Heart right ventricle (tissue), 16 donors: ENCODE results near the gene CYSTM1. TPM values are rescaled to one million over a fixed set of nuclear protein-coding genes. Genes with fewer than 3 reads are reported as not detected.

Experiments used
- ATAC-seq, 8 donors: fragments of 200-7000 bp; cut with Tn5 transposase; one replicate each; pipeline ENCODE4 v1.9.1; 2020; ENCODE audit warnings: mild to moderate bottlenecking in 8 of 8, moderate library complexity in 8 of 8, moderate number of reproducible peaks in 1 of 8
- DNase-seq, 2 donors: peaks; one replicate each; pipeline ENCODE4 v3.0.0-alpha.2; 2020
- H3K27ac ChIP-seq, 10 donors: fragments of 200-600 bp; sonication (generic) in 2 of 10; one replicate each; pipeline versions ENCODE4 v1.5.0 to v1.8.0; 2020 to 2022; ENCODE audit warnings: mild to moderate bottlenecking in 3 of 10
- H3K27me3 ChIP-seq, 7 donors: fragments of 200-600 bp; one replicate each; pipeline ENCODE4 v1.8.0; 2021 to 2022; ENCODE audit warnings: mild to moderate bottlenecking in 2 of 7
- H3K36me3 ChIP-seq, 9 donors: fragments of 200-600 bp; sonication (generic) in 1 of 9; one replicate each; pipeline versions ENCODE4 v1.5.0 to v1.8.0; 2020 to 2022; ENCODE audit warnings: mild to moderate bottlenecking in 2 of 9
- H3K4me1 ChIP-seq, 9 donors: fragments of 200-600 bp; sonication (generic) in 1 of 9; one replicate each; pipeline versions ENCODE4 v1.5.0 to v1.8.0; 2020 to 2022; ENCODE audit warnings: mild to moderate bottlenecking in 4 of 9
- H3K4me3 ChIP-seq, 10 donors: fragments of 200-600 bp; sonication (generic) in 2 of 10; one replicate each; pipeline versions ENCODE4 v1.5.0 to v1.8.0; 2020 to 2022; ENCODE audit warnings: mild to moderate bottlenecking in 7 of 10, moderate library complexity in 2 of 10
- H3K9me3 ChIP-seq, 11 donors: fragments of 200-600 bp in 10 of 11; sonication (generic) in 2 of 11; one replicate each; pipeline versions ENCODE4 v1.5.0 to v1.8.0; 2013 to 2022; ENCODE audit warnings: mild to moderate bottlenecking in 2 of 11, control low read depth in 1 of 11, moderate library complexity in 1 of 11
- CTCF ChIP-seq, 9 donors: fragments of 200-600 bp; sonication (generic) in 2 of 9; IDR thresholded peaks; one replicate each; pipeline versions ENCODE4 v1.5.0 to v1.8.0; 2021 to 2022; ENCODE audit warnings: antibody characterized with exemption in 9 of 9, mild to moderate bottlenecking in 5 of 9, moderate library complexity in 1 of 9
- WGBS, 2 donors: extraction: QIAGEN DNeasy Blood & Tissue Kit; methylation state at CpG; one replicate each; pipeline ENCODE4 v1.1.7; 2013; ENCODE audit warnings: inconsistent platforms in 1 of 2; 5-methylcytosine and 5-hydroxymethylcytosine counted together
- intact Hi-C, 10 donors: fragments of 100-400 bp; cut with DNase I; formaldehyde crosslinking; loops; one replicate each; pipeline versions ENCODE4 v1.11.1 to v1.14.2; 2022
- long read RNA-seq, 3 donors: library from polyadenylated mRNA; unstranded; transcript quantifications; one replicate each; pipeline ENCODE4 v2.0.0, GENCODE V29; 2020 to 2021
- polyA plus RNA-seq, 2 donors: library from polyadenylated mRNA; stranded (reverse); fragments of 200-250 nt; gene quantifications; one replicate each; pipeline ENCODE4 v1.2.3, GENCODE V29; 2013
- total RNA-seq, 10 donors: library from RNA; stranded (reverse); fragmentation: NEBNext Ultra II Directional in 3 of 10; extraction: Animal tissue kit (Norgen Biotek cat#: 25700) in 3 of 10; gene quantifications; one replicate each; pipeline versions ENCODE4 v1.2.1 to v1.2.4, GENCODE V29; 2021 to 2023
- donor health status: Arrhythmogenic right ventricular cardiomyopathy.
- donor health status: ischemic (EF 13 %, LVEDD 7.1; RV severe dilation, severe dysfunction).
- donor health status: healthy with polysubstance abuse.
- donor health status: DM: no; HTN: yes; CAD: no.
- donor health status: DM: no; HTN: no; CAD: no.
- donor health status: ischemic (EF 25% LVEDD 6.9; RV normal size, moderate dysfunction).
- donor health status: ischemic (EF 25% LVEDD 5.7; RV mildly dilated, moderate dysfunction).
- donor health status: healthy.
- donor health status: DM: yes; HTN: yes; CAD: no.
- donor health status: Ischemic cardiomyopathy.
- donor health status: ischemic (EF 35%, LVEDD 5.7; RV mildly dilated, moderate dysfunction).
- donor health status: nonischemic (EF 11% LVEDD 7.7; RV severe dilation, severe dysfunction).
- donor health status: DM: yes; HTN: yes; CAD: no.
- donor health status: PGD.
- donor health status: ischemic (EF 29% LVEDD 5.4; RV normal size, mild dysfunction).
- donor health status: nonischemic (EF 23%, LVEDD 6.1; RV moderate dilation, normal function).

The CYSTM1 gene
- total RNA-seq (100 to 1,000 TPM in 3 of 10 donors, 10 to 100 TPM in 7; 55.2 to 114 (median 95.3) TPM), polyA plus RNA-seq (100 to 1,000 TPM in 1 of 2 donors, 10 to 100 TPM in 1; 45.0 to 217 TPM)
- long read RNA-seq, donor 1, transcript CYSTM1-201 (3 exons, 1,336 nt) = major isoform, 52 of 63 reads
- long read RNA-seq, donor 1, partial matches to known transcripts = 5 of 63 reads
- long read RNA-seq, donor 1, other reads (novel, unspliced or antisense) = 5 of 63 reads
- long read RNA-seq, donor 2, transcript CYSTM1-201 (3 exons, 1,336 nt) = major isoform, 89 of 111 reads
- long read RNA-seq, donor 2, partial matches to known transcripts = 11 of 111 reads
- long read RNA-seq, donor 2, other reads (novel, unspliced or antisense) = 10 of 111 reads
- long read RNA-seq, donor 3, transcript CYSTM1-201 (3 exons, 1,336 nt) = major isoform, 32 of 39 reads
- long read RNA-seq, donor 3, partial matches to known transcripts = 1 of 39 reads
- long read RNA-seq, donor 3, other reads (novel, unspliced or antisense) = 6 of 39 reads

DNA sequence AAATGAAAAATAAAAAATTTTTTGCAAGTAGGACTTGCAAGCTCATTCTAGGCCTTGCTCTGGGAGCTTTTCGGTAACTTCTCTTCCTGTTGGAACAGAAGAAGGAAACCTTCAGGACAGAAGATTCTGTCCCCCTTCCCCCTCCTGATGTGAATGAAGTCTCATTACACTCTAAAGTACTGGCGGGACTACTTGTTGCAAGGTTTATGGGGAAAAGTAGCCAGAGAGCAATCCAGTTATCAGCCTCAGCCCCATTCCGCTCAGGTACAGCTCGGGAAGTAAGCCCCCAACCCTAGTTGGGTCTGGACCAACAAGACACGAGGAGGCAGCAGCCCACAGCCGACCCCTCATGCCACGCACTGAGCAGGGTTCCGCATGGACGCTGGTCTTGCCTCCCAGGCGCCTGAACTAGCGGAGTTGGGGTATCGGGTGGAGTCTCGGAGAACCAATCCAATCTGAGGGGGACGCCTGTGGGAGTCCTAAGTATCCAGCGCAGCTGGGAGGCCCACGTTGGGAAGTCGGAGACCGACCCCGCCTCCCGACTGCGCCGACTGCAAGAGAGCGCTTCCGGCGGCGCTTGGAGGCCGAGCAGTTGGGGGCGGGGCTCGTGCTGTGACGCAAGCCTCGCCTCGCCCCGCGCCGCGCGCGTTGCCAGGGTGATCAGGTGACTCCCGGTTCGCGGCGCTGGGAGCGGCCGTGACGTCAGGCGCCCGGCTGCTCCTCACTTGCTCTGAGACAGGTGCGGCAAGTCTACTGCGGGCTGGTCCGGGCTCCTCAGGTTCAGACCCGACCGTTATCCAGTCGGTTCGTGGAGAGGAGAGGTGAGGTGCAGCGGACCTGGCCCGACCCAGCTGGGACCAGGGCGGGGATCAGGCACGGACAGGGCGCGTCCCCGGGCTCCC lies at the start of gene CYSTM1:
Gene CYSTM1, plus strand, starts transcription at position 724 of the 902 bp plus-strand sequence. CDS start 19,278 bp downstream, outside the sequence.
- H3K27me3 ChIP-seq = no peaks in the 10 kb centered on the region
- WGBS, 2 donors = 2% methylated on average over 56 to 61 of the region's 61 CpGs
- peaks cover 0 to 44% (median 40%) of the 10 kb centered on the region in 9 donors for H3K4me1 ChIP-seq
- peak within 1 kb of the TSS; percentile 81 to 99 (median 97) for H3K27ac ChIP-seq
- intact Hi-C loops = loop anchor here (2.0 to 10.0 kb wide), 9 partner anchors 53 to 190 kb away; partner anchors contain the start of genes HBEGF (in 4 of the 10) and SLC4A9 (in 1 of the 10)
- ATAC-seq (peak; percentile 94 to 97 (median 95)), DNase-seq (peak; percentile 96)
- H3K9me3 ChIP-seq = no peaks in the 10 kb centered on the region
- TF ChIP-seq CTCF (IDR thresholded peaks at IDR 0.05) = peak in 1 of 9 donors; percentile 6
- H3K4me3 ChIP-seq = peak within 1 kb of the TSS; percentile 56 to 98 (median 88)
- no peaks in the 10 kb centered on the region for H3K36me3 ChIP-seq

GRCh38 chr5:140125637-140126036 lies 49.4 kb upstream of the CYSTM1 start, which contains the start of gene IGIP:
TSS of gene IGIP (plus strand) at chr5:140125937. CDS start at chr5:140128477, 2,540 bp downstream.
- WGBS, 2 donors = 97% methylated on average over 4 of the region's 4 CpGs
- H3K27me3 ChIP-seq = no peaks in the 10 kb centered on the region
- no peak within 1 kb of the TSS for H3K27ac ChIP-seq
- DNase-seq (no peak), ATAC-seq (no peak)
- no peaks in the 10 kb centered on the region for H3K9me3 ChIP-seq
- H3K36me3 ChIP-seq = no peaks in the 10 kb centered on the region
- TF ChIP-seq CTCF (IDR thresholded peaks at IDR 0.05) = no peak
- no peak within 1 kb of the TSS for H3K4me3 ChIP-seq
- H3K4me1 ChIP-seq = peaks cover 3 to 26% (median 19%) of the 10 kb centered on the region in 9 donors
- intact Hi-C loops = no loop called here

DNA sequence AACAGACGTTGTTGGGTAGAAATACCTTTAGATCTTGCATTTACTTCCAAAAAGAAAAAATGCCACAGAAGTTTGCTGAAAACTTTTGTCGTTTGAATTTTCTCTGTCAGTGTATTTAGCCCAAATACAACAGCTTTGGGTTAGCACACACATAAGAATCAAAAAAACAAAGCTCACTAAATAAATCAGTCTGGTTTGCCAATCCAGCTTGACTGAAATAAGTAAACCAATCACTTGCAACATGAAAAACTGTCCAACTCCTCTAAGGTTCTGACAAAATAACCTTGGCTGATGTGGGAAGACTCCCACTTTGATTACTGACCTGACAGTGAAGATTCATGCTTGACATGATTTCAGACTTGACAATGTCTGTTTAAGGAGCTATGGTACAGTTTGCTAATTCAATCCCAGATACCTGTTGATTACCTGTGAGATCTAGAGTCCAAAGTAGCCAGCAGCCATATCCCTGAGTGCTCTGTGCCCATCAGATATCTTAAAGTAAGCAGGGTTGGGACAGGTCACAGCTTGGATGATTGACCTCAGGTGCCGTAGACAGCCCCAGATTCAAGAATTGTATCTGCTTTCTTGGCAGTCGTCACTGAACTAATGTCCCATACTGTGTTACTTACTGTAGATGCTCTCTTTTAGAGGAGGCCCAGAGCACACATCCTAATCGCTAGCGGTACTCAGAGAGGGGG lies 48.5 kb upstream of the CYSTM1 start:
- ATAC-seq (no peak), DNase-seq (no peak)
- H3K9me3 ChIP-seq = no peaks in the 10 kb centered on the region
- H3K36me3 ChIP-seq = no peaks in the 10 kb centered on the region
- 85 to 90% methylated on average over 6 of the region's 6 CpGs for WGBS, 2 donors
- H3K4me1 ChIP-seq = peaks cover 3 to 31% (median 26%) of the 10 kb centered on the region in 9 donors
- TF ChIP-seq CTCF (IDR thresholded peaks at IDR 0.05) = no peak
- H3K27me3 ChIP-seq = no peaks in the 10 kb centered on the region
- intact Hi-C loops = no loop called here
- H3K27ac ChIP-seq = no peak overlapping the region
- H3K4me3 ChIP-seq = no peak overlapping the region
